Naive thymus-derived CD4-positive, alpha-beta T cell (primary cell): ENCODE measurements around the gene SLC27A3. TPM values are rescaled to one million over a fixed set of nuclear protein-coding genes. Genes with fewer than 3 reads are reported as not detected.

Experiments used
- ATAC-seq: fragments of 150-1000 bp; cut with Tn5 transposase; 2 replicates; pipeline ENCODE4 v1.10.0; 2021; ENCODE audit warnings: mild to moderate bottlenecking, moderate library complexity
- CTCF ChIA-PET: fragments of 350-600 bp; sonication (Branson Sonifier 250); formaldehyde crosslinking; loops from one replicate; lab custom pipeline; 2021; ENCODE audit warnings: antibody characterized with exemption; lab: Charles Lee
- POLR2A ChIA-PET: fragments of 350-600 bp; sonication (Branson Sonifier 250); formaldehyde crosslinking; loops from one replicate; lab custom pipeline; 2021; ENCODE audit warnings: antibody characterized with exemption, inconsistent platforms; lab: Charles Lee
- DNase-seq, 9 donors: peaks; one replicate each; pipeline versions ENCODE4 v3.0.0 to v3.0.0-alpha.2; 2020 to 2022; ENCODE audit warnings: mixed read lengths in 1 of 9
- H3K27ac ChIP-seq: one replicate; pipeline ENCODE4 v1.7.0; 2013; ENCODE audit warnings: mild to moderate bottlenecking, low read depth, low read length, moderate library complexity
- H3K27me3 ChIP-seq, 2 donors: one replicate each; pipeline ENCODE4 v1.7.0; 2013; ENCODE audit warnings: low read length in 2 of 2, mild to moderate bottlenecking in 2 of 2, moderate library complexity in 2 of 2; ENCODE audit not compliant: control insufficient read depth in 2 of 2, insufficient read depth in 2 of 2
- H3K36me3 ChIP-seq, 3 experiments: 1 replicate in 2 of 3; 2 replicates in 1 of 3; pipeline ENCODE4 v1.7.0; 2013; ENCODE audit warnings: low read length in 3 of 3, mild to moderate bottlenecking in 3 of 3, moderate library complexity in 1 of 3; ENCODE audit not compliant: insufficient read depth in 3 of 3, control insufficient read depth in 2 of 3
- H3K4me1 ChIP-seq, 2 donors: one replicate each; pipeline ENCODE4 v1.7.0; 2013; ENCODE audit warnings: low read length in 2 of 2, mild to moderate bottlenecking in 2 of 2, moderate library complexity in 1 of 2; ENCODE audit not compliant: control insufficient read depth in 2 of 2, insufficient read depth in 2 of 2
- H3K4me3 ChIP-seq: 2 replicates; pipeline ENCODE4 v1.7.0; 2013; ENCODE audit warnings: mild to moderate bottlenecking, low read length
- H3K9me3 ChIP-seq, 3 experiments: 1 replicate in 2 of 3; 2 replicates in 1 of 3; pipeline ENCODE4 v1.7.0; 2013; ENCODE audit warnings: low read length in 3 of 3; ENCODE audit not compliant: control insufficient read depth in 2 of 3
- H3K27ac Mint-ChIP-seq, 9 donors: one replicate each; pipeline ENCODE4 v1.8.0; 2020 to 2022; ENCODE audit warnings: mixed read lengths in 9 of 9, mild to moderate bottlenecking in 8 of 9, moderate library complexity in 5 of 9, inconsistent platforms in 2 of 9
- H3K27me3 Mint-ChIP-seq, 5 donors: one replicate each; pipeline ENCODE4 v1.8.0; 2021 to 2022; ENCODE audit warnings: mixed read lengths in 5 of 5, mild to moderate bottlenecking in 1 of 5
- H3K36me3 Mint-ChIP-seq, 5 donors: one replicate each; pipeline ENCODE4 v1.8.0; 2020 to 2022; ENCODE audit warnings: mixed read lengths in 5 of 5, mild to moderate bottlenecking in 3 of 5, inconsistent platforms in 1 of 5
- H3K4me1 Mint-ChIP-seq, 7 donors: one replicate each; pipeline ENCODE4 v1.8.0; 2020 to 2022; ENCODE audit warnings: mixed read lengths in 7 of 7, mild to moderate bottlenecking in 3 of 7, inconsistent platforms in 1 of 7
- H3K4me3 Mint-ChIP-seq, 10 donors: one replicate each; pipeline ENCODE4 v1.8.0; 2020 to 2022; ENCODE audit warnings: mild to moderate bottlenecking in 10 of 10, mixed read lengths in 10 of 10, moderate library complexity in 6 of 10, inconsistent platforms in 2 of 10
- H3K9me3 Mint-ChIP-seq, 11 donors: one replicate each; pipeline ENCODE4 v1.8.0; 2020 to 2022; ENCODE audit warnings: mixed read lengths in 11 of 11, mild to moderate bottlenecking in 4 of 11, inconsistent platforms in 1 of 11, moderate library complexity in 1 of 11
- intact Hi-C, 2 donors: fragments of 100-400 bp; cut with micrococcal nuclease; formaldehyde crosslinking; loops; one replicate each; pipeline ENCODE4 v1.15.1; 2023
- polyA plus RNA-seq, 2 donors: library from polyadenylated mRNA; unstranded; fragments of 300-500 nt; fragmentation: Illumina TruSeq; gene quantifications; one replicate each; pipeline ENCODE4 v1.2.3, GENCODE V29; 2021
- total RNA-seq, 6 experiments: library from RNA in 5 of 6; stranded (reverse) in 5 of 6; gene quantifications; 1 replicate in 5 of 6; 2 replicates in 1 of 6; pipeline ENCODE4 v1.2.3 and lab custom pipeline; 2021 to 2026

SLC27A3 gene
- total and polyA plus RNA-seq, 7 experiments from 2014 or later: 3.4 to 34.2 (median 11.0) TPM

- Histone ChIP-seq H3K9me3 (no peaks in the 10 kb centered on the region), H3K27ac (peak overlapping the region; percentile 53), H3K4me1 (peaks cover 9 to 30% of the 10 kb centered on the region in 2 donors), H3K4me3 (no peak overlapping the region), H3K36me3 (peaks cover 8 to 37% (median 8%) of the 10 kb centered on the region in 3 experiments), H3K27me3 (no peaks in the 10 kb centered on the region)
- intact Hi-C loops: no loop called here
- POLR2A ChIA-PET: interaction anchor here (0.9 to 3.2 kb wide), 4 partner anchors 21 to 185 kb away, joined by 3 to 25 read pairs (median 4); partner anchors contain the start of genes GATAD2B and RPS27
- H3K4me3 Mint-ChIP-seq: peak overlapping the region in 8 of 10 donors; percentile 0 to 47 (median 34)
- peak overlapping the region; percentile 28 to 97 (median 83) for H3K27ac Mint-ChIP-seq
- peak; percentile 98 for ATAC-seq
- peaks cover 23 to 43% (median 32%) of the 10 kb centered on the region in 7 donors for H3K4me1 Mint-ChIP-seq
- CTCF ChIA-PET: no interaction called here
- peaks cover 0 to 4% (median 0%) of the 10 kb centered on the region in 11 donors for H3K9me3 Mint-ChIP-seq
- peaks cover 0 to 22% (median 15%) of the 10 kb centered on the region in 5 donors for H3K36me3 Mint-ChIP-seq
- no peaks in the 10 kb centered on the region for H3K27me3 Mint-ChIP-seq
- DNase-seq: peak in 8 of 9 donors; percentile 37 to 82 (median 51)
These were observed 30.0 kb downstream of the SLC27A3 start for GRCh38 chr1:153805042-153805745.

DNA sequence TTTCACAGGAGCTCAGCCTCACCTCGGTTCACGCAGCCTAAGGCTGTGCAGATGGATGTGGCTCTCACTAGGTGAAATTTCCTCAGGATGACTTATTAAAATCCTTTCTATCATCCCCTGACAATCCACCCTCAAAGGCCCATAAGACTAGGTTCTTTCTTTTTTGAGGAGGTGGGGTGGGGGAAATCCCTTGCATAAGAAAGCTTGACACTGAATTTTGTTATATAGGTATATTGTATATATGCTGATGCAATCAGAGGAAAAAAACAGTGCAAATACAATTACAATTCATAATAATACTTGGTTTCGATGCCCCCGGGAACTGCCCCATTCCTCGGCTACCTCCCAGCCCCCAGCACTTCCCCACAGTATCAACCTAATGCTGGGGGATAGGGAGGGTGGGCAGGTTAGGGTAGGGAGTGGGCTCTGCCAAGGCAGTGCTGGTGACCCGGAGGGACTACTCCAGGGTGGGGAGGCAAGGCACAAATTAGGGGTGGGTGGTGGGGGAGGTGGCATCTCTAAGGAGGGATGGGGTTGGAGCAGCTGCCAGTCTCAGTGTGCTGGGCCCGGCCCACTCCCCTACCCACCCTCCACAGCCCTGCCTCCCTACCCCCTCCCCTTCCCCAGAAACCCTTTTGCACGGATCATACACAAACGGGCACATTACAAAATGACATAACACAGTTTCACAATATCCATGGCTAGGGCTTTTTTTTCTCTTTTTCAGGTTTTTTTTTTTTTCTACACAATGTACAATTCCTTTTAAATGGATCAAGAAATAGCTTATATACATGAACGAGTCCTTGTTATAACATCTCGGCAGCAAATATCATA, 30.9 kb downstream of the SLC27A3 start:
- peaks cover 9 to 30% of the 10 kb centered on the region in 2 donors for H3K4me1 ChIP-seq
- Mint-ChIP-seq H3K9me3 (peaks cover 0 to 3% (median 0%) of the 10 kb centered on the region in 11 donors), H3K36me3 (peaks cover 2 to 25% (median 15%) of the 10 kb centered on the region in 5 donors), H3K4me3 (peak overlapping the region in 5 of 10 donors; percentile 0 to 47 (median 37)), H3K27me3 (no peaks in the 10 kb centered on the region), H3K4me1 (peaks cover 23 to 43% (median 32%) of the 10 kb centered on the region in 7 donors), H3K27ac (peak overlapping the region; percentile 28 to 97 (median 83))
- no peaks in the 10 kb centered on the region for H3K9me3 ChIP-seq
- POLR2A ChIA-PET: interaction anchor here (0.9 to 1.9 kb wide), 4 partner anchors 12 to 184 kb away, joined by 3 to 5 read pairs (median 4); partner anchors contain the start of genes GATAD2B and RPS27
- CTCF ChIA-PET: interaction anchor here (0.9 to 1.2 kb wide), 2 partner anchors 9 to 180 kb away, joined by 3 read pairs; partner anchors contain the start of gene RAB13
- intact Hi-C loops: no loop called here
- ATAC-seq: no peak
- peaks cover 8 to 44% (median 9%) of the 10 kb centered on the region in 3 experiments for H3K36me3 ChIP-seq
- no peak overlapping the region for H3K4me3 ChIP-seq
- peak overlapping the region; percentile 53 for H3K27ac ChIP-seq
- H3K27me3 ChIP-seq: no peaks in the 10 kb centered on the region
- DNase-seq: no peak

- Mint-ChIP-seq H3K36me3 (peaks cover 9 to 52% (median 31%) of the 10 kb centered on the region in 5 donors), H3K27me3 (no peaks in the 10 kb centered on the region)
These were observed 41.2 kb downstream of the SLC27A3 start for GRCh38 chr1:153816283-153816889.

DNA sequence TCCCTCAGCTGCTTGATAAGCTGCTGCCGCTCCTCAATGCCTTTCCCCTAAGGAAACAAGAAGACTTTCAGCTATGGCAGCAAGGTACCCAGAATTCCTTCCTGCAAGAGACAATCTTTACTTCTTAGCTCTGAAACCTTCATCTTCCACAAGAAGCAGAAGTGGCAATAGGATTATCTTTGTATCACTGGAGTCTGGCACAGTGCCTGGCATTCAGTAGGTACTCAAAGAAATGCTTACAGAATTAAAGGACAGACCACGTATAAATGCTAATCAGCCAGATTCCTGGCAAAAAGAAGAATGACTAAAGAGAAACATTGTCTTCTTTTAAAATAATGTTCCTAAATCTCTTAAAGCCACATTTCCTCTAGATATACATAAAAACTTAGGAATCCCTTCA, 43.7 kb downstream of the SLC27A3 start:
- H3K4me3 Mint-ChIP-seq: no peak overlapping the region
- Histone ChIP-seq H3K9me3 (no peaks in the 10 kb centered on the region), H3K27me3 (no peaks in the 10 kb centered on the region), H3K4me1 (no peaks in the 10 kb centered on the region), H3K4me3 (no peak overlapping the region), H3K27ac (no peak overlapping the region), H3K36me3 (peaks cover 15 to 48% (median 28%) of the 10 kb centered on the region in 3 experiments)
- CTCF ChIA-PET: interaction anchor here (4.1 kb wide), 1 partner anchor 168 kb away, joined by 19 read pairs; the partner anchor contains the start of gene RAB13
- H3K27me3 Mint-ChIP-seq: no peaks in the 10 kb centered on the region
- no peak for DNase-seq
- H3K4me1 Mint-ChIP-seq: peaks cover 0 to 5% (median 4%) of the 10 kb centered on the region in 7 donors
- H3K9me3 Mint-ChIP-seq: peaks cover 0 to 2% (median 0%) of the 10 kb centered on the region in 11 donors
- no peak for ATAC-seq
- H3K27ac Mint-ChIP-seq: peak overlapping the region in 3 of 9 donors; percentile 30 to 76 (median 38)
- intact Hi-C loops: no loop called here
- POLR2A ChIA-PET: no interaction called here
- peaks cover 9 to 39% (median 26%) of the 10 kb centered on the region in 5 donors for H3K36me3 Mint-ChIP-seq

More at GRCh38 chr1:153816283-153816889, 41.2 kb downstream of the SLC27A3 start:
- intact Hi-C loops: no loop called here
- ChIA-PET CTCF (interaction anchor here (0.6 to 4.1 kb wide), 3 partner anchors 14 to 170 kb away, joined by 3 to 19 read pairs (median 3); partner anchors contain the start of gene RAB13), POLR2A (interaction anchor here (0.9 to 1.1 kb wide), 2 partner anchors 21 to 140 kb away, joined by 3 to 4 read pairs; no protein-coding TSS in a partner anchor)
- Mint-ChIP-seq H3K4me3 (no peak overlapping the region), H3K9me3 (peaks cover 0 to 3% (median 0%) of the 10 kb centered on the region in 11 donors), H3K27ac (peak overlapping the region in 2 of 9 donors; percentile 19 to 26), H3K4me1 (peaks cover 0 to 5% (median 2%) of the 10 kb centered on the region in 7 donors)
- ATAC-seq (no peak), DNase-seq (no peak)
- H3K4me1 ChIP-seq: no peaks in the 10 kb centered on the region
- no peak overlapping the region for H3K4me3 ChIP-seq
- H3K27me3 ChIP-seq: no peaks in the 10 kb centered on the region
- peaks cover 31 to 73% (median 49%) of the 10 kb centered on the region in 3 experiments for H3K36me3 ChIP-seq
- no peak overlapping the region for H3K27ac ChIP-seq
- H3K9me3 ChIP-seq: no peaks in the 10 kb centered on the region

DNA sequence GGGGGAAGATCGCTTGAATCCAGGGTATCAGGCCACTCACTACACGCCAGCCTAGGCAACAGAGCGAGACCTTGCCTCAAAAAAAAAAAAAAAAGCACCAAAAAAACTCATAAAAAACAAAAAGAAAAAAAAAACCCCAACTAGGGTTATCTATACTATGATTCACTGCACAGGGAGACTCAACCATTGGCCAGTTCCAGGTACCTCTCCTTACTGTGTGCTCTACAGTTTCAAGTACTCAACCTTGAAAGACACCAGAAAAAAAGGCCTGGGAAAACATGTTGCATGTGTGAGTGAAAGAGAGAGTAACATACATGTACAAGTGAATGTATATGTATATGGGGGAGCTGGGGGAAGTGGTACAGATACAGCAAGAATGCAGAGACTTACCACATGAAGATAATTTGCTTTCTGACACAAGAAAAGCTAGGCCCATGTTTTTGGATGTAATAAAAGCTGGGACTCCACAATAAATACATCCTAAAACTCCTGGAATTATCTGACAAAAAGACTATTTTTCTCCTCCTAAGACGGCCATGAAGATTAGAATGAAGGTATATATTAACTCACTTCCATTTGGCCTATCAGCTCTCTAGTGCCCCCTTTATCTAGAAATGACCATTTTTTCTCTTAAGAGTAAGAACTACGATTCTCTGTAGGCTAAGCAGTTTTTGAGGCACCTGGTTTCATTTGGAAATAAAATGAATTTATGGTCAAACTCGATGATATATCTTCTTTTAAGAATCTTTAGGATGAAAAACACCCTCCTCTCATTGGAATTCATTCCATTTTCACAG, 52.2 kb downstream of the SLC27A3 start:
- H3K9me3 Mint-ChIP-seq: peaks cover 0 to 2% (median 0%) of the 10 kb centered on the region in 11 donors
- Histone ChIP-seq H3K4me3 (no peak overlapping the region), H3K27ac (no peak overlapping the region), H3K27me3 (no peaks in the 10 kb centered on the region), H3K36me3 (peaks cover 7 to 32% (median 7%) of the 10 kb centered on the region in 3 experiments), H3K4me1 (no peaks in the 10 kb centered on the region), H3K9me3 (no peaks in the 10 kb centered on the region)
- peaks cover 0 to 14% (median 2%) of the 10 kb centered on the region in 7 donors for H3K4me1 Mint-ChIP-seq
- no peak overlapping the region for H3K27ac Mint-ChIP-seq
- ATAC-seq (no peak), DNase-seq (no peak)
- intact Hi-C loops: no loop called here
- ChIA-PET CTCF (interaction anchor here (0.8 kb wide), 1 partner anchor 42 kb away, joined by 3 read pairs; no protein-coding TSS in a partner anchor), POLR2A (interaction anchor here (1.0 kb wide), 1 partner anchor 95 kb away, joined by 3 read pairs; the partner anchor contains the start of gene GATAD2B)
- no peaks in the 10 kb centered on the region for H3K27me3 Mint-ChIP-seq
- peaks cover 0 to 17% (median 13%) of the 10 kb centered on the region in 5 donors for H3K36me3 Mint-ChIP-seq
- no peak overlapping the region for H3K4me3 Mint-ChIP-seq
